Body of pancreas (tissue), 4 donors: ENCODE measurements around the gene GGT6.
A peak's percentile ranks its signal among the peaks of the same experiment; 100 is the strongest.

Experiments
- POLR2A ChIP-seq, 3 donors: fragments of 450-650 bp; IDR thresholded peaks; one replicate each; pipeline ENCODE4 v1.6.1; 2016; ENCODE audit warnings: antibody characterized with exemption in 3 of 3, mild to moderate bottlenecking in 2 of 3
- TF ChIP-seq, protein P1 (sequence below), 7 experiments: fragments of 450-650 bp in 4 of 7; fragments of 200-600 bp in 3 of 7; sonication (generic) in 3 of 7; IDR thresholded peaks; one replicate each; pipeline ENCODE4 v1.5.1; 2016 to 2019; ENCODE audit warnings: antibody characterized with exemption in 7 of 7

DNA sequence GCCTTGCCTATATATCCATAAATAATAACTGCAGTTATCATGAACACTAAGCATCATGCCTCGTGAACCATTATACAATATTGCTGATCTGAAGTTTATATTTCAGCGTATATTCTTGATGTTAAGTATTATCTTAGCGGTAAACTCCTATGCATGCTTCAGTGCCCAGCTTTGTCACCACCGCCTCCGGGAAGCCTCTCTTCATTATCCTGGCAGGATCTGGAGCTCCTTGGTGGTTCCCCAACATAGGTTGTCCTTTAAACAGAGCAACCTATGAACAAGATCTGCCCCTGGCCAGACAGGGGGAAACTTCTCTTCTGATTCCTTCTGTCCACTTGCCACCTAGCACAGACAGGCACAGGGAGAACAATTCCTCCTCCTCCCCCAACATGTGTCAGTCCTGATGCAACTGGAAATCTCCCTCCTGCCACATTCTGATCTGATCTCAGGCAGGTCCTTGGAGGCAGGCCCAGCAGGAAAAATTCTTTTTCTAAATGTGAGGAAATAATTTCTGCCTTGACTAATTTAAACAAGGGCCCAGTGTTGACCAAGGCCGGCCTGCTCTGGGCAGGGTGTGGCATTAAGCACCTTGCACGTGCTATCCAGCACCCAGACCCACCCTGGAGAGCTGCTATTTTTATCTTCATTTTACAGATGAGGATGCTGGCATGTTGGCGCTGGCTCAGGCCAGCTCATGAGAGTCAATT, 39.3 kb downstream of the GGT6 start:
- TF ChIP-seq, protein P1, sequence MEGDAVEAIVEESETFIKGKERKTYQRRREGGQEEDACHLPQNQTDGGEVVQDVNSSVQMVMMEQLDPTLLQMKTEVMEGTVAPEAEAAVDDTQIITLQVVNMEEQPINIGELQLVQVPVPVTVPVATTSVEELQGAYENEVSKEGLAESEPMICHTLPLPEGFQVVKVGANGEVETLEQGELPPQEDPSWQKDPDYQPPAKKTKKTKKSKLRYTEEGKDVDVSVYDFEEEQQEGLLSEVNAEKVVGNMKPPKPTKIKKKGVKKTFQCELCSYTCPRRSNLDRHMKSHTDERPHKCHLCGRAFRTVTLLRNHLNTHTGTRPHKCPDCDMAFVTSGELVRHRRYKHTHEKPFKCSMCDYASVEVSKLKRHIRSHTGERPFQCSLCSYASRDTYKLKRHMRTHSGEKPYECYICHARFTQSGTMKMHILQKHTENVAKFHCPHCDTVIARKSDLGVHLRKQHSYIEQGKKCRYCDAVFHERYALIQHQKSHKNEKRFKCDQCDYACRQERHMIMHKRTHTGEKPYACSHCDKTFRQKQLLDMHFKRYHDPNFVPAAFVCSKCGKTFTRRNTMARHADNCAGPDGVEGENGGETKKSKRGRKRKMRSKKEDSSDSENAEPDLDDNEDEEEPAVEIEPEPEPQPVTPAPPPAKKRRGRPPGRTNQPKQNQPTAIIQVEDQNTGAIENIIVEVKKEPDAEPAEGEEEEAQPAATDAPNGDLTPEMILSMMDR (IDR thresholded peaks at IDR 0.05) = no peak
- peak in 1 of 3 donors; percentile 14 for TF ChIP-seq POLR2A (IDR thresholded peaks at IDR 0.05)
